HG03439 (cell line): ENCODE measurements around the gene CLASP1.
"Not testable (repeated sequence)": the region's sequence is repeated elsewhere in the genome, so short reads cannot be mapped to it uniquely, and the experiment has no call there.

Source experiments
- ATAC-seq: cut with Tn5 transposase; IDR thresholded peaks from one replicate; pipeline ENCODE4 v1.9.1; 2021; ENCODE audit warnings: mild to moderate bottlenecking, moderate library complexity; ENCODE audit not compliant: unreplicated experiment

Gene CLASP1

GRCh38 chr2:121359716-121360565 is 289.3 kb downstream of the CLASP1 start:
- no peak for ATAC-seq

- ATAC-seq = no peak
These were observed 290.1 kb downstream of the CLASP1 start for GRCh38 chr2:121359170-121359569.

GRCh38 chr2:121358291-121358690 is 291.0 kb downstream of the CLASP1 start:
- no peak for ATAC-seq

- no peak for ATAC-seq
These were observed 293.1 kb downstream of the CLASP1 start for GRCh38 chr2:121356058-121356640.

GRCh38 chr2:121355488-121355887 is 293.8 kb downstream of the CLASP1 start:
- ATAC-seq = no peak

- ATAC-seq = no peak
These were observed 297.5 kb downstream of the CLASP1 start for GRCh38 chr2:121351521-121352318.

- no peak for ATAC-seq
These were observed 298.4 kb downstream of the CLASP1 start for GRCh38 chr2:121350890-121351289.

GRCh38 chr2:121350402-121350775 is 298.9 kb downstream of the CLASP1 start:
- ATAC-seq = no peak

GRCh38 chr2:121349721-121350401 is 299.4 kb downstream of the CLASP1 start:
- no peak for ATAC-seq

GRCh38 chr2:121348128-121348740 is 301.0 kb downstream of the CLASP1 start:
- ATAC-seq = no peak

- no peak for ATAC-seq
These were observed 302.4 kb downstream of the CLASP1 start for GRCh38 chr2:121346859-121347258.

GRCh38 chr2:121346407-121346806 is 302.9 kb downstream of the CLASP1 start:
- ATAC-seq = no peak

GRCh38 chr2:121345887-121346286 is 303.4 kb downstream of the CLASP1 start:
- ATAC-seq = no peak

- no peak for ATAC-seq
These were observed 304.2 kb downstream of the CLASP1 start for GRCh38 chr2:121345101-121345500.

- ATAC-seq = not testable (repeated sequence)
These were observed 305.3 kb downstream of the CLASP1 start for GRCh38 chr2:121343828-121344399.

- ATAC-seq = no peak
These were observed 306.1 kb downstream of the CLASP1 start for GRCh38 chr2:121343191-121343590.

GRCh38 chr2:121342751-121343150 is 306.5 kb downstream of the CLASP1 start:
- no peak for ATAC-seq

GRCh38 chr2:121340926-121341325 is 308.3 kb downstream of the CLASP1 start:
- no peak for ATAC-seq

- ATAC-seq = no peak
These were observed 311.0 kb downstream of the CLASP1 start for GRCh38 chr2:121338281-121338680.
